HG03159 (cell line): ENCODE results near the gene CEP128.

Experiments used
- ATAC-seq: cut with Tn5 transposase; IDR thresholded peaks from one replicate; pipeline ENCODE4 v1.9.1; 2021; ENCODE audit warnings: mild to moderate bottlenecking, moderate library complexity; ENCODE audit not compliant: unreplicated experiment

Gene CEP128

GRCh38 chr14:80906336-80906735, 35.2 kb downstream of the CEP128 start:
- ATAC-seq: no peak

- ATAC-seq: no peak
Measured at GRCh38 chr14:80902608-80903007, 38.9 kb downstream of the CEP128 start.

DNA sequence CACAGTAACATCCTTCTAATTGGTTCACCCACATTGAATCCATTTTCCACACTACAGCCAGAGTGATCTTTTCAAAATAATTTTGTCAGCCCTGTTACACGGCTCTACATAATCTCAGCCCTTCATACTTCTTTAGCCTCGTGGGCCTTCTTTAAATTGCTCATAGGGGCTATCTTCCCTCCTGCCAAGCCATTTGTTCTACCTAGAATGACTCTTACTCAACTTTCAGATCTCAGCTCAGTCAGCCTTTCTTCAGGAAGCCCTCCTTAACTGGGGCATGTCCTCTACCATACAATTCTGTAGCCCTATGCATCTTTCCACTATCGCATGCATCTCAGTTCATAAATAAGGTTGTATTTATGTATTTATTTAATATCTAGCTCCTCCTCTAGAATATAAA, 39.7 kb downstream of the CEP128 start:
- no peak for ATAC-seq

GRCh38 chr14:80901260-80901659, 40.3 kb downstream of the CEP128 start:
- no peak for ATAC-seq

GRCh38 chr14:80872645-80873044, 68.9 kb downstream of the CEP128 start:
- ATAC-seq: no peak

DNA sequence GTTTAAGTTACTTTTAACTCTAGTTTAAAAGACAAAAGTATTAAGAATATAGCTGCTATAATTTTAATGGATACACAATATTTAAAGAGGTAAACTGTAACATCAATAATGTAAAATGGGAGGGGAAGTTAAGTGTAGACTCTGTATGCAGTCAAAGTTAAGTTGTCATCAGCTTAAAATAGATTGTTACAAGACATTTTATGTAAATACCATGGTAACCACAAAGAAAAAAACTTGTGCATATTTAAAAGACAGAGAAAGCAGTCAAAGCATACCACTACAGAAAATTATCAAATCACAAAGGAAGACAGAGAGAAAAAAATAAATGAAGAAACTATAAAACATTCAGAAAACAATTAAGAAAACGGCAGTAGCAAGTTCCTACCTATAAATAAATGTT, 73.3 kb downstream of the CEP128 start:
- no peak for ATAC-seq

GRCh38 chr14:80867798-80868197, 73.7 kb downstream of the CEP128 start:
- ATAC-seq: no peak

GRCh38 chr14:80867091-80867490, 74.4 kb downstream of the CEP128 start:
- no peak for ATAC-seq

DNA sequence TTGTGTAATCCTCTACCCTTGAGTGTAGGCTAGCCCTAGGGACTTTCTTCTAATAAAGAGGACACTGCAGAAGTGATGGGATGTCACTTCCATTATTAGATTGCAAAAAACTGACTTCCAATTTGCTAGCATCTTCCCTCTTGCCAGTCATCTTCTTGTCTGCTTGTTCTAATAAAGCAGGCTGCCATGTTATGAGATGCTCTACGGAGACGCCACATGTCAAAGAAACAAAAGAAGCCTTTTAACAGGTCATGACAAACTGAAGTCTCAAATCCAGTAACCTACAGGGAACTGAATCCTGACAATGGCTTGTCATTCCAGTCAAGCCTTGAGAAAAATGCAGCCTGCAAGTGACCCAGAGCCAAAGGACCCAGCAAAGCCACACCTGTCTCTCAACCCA, 76.0 kb downstream of the CEP128 start:
- no peak for ATAC-seq

GRCh38 chr14:80862983-80863382, 78.6 kb downstream of the CEP128 start:
- no peak for ATAC-seq

DNA sequence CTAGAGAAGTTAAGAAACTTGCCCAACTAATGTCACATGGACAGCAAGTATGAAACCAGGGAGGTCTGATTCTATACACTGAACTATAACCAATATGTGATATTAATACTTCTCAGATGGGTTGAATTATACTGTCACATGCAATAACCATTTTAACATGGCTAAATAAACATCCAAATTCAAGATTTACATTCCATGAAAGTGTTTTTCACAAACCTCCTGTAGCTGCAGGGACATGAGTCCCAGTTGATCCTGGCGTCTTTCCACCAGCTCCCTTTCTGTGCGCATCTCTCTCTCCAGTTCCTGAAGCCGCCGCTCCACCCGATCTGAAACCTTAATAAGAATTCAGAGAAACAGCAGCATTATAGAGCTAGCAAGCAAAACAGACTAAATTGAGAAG, 79.0 kb downstream of the CEP128 start:
- ATAC-seq: no peak

GRCh38 chr14:80850197-80850814, 91.2 kb downstream of the CEP128 start:
- no peak for ATAC-seq

- no peak for ATAC-seq
Measured at GRCh38 chr14:80847070-80847469, 94.5 kb downstream of the CEP128 start.

- no peak for ATAC-seq
Measured at GRCh38 chr14:80845856-80846255, 95.7 kb downstream of the CEP128 start.

DNA sequence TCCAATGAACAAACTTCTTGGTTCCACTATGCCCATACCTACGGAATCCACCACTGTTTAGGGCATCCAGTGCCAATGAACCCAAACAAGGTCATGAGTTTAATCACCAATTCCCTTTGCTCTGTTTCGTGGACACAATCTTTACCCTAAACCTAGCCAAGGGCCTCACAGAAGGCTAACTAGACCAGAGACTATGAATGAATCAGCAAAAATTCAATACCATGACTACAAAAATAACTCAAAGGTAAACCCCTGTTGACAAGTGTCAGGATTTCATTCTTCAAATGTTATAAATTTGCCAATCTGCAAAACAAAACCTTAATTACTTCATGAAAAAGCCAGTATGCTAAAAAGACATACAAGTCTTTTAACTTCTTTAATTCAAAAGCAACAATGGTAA, 96.7 kb downstream of the CEP128 start:
- no peak for ATAC-seq

DNA sequence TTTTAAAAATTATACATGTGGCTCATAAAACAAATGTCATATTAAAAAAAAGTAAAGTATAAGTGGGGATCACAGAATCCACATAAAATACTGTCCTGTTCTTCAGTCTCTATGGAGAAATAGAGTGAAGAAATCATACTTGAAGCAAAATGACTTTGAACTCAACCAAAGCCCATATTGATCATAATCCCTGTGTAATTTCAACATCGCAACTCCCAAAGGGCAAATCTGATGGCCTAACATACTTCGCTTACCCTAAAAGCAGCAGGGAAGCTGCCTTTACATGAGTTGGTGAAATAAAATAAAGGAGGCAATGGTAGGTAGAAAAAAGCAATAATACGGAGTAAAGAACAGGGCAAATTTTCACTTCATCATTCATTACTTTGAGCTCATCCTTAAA, 101.8 kb downstream of the CEP128 start:
- ATAC-seq: no peak

- ATAC-seq: peak; percentile 65
Measured at GRCh38 chr14:80809663-80810062, 131.9 kb downstream of the CEP128 start.

GRCh38 chr14:80805136-80805535, 136.4 kb downstream of the CEP128 start:
- no peak for ATAC-seq

DNA sequence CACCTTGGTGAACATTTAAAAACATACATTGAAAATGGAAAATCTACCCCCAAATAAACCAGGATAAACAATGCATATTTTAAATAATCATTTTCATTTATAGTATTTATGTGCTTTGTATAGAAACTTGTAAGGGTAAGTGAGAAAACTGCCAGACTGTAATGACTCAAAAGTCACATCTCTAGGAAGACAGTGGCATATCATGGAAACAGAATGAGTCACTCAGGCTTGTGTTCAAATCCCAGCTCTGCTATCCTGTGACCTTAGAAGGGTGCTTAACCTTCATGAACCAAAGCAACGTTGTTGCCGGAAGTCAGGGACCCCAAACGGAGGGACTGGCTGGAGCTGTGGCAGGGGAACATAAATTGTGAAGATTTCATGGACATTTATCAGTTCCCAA, 142.7 kb downstream of the CEP128 start:
- no peak for ATAC-seq

GRCh38 chr14:80798211-80798610, 143.3 kb downstream of the CEP128 start:
- ATAC-seq: no peak

DNA sequence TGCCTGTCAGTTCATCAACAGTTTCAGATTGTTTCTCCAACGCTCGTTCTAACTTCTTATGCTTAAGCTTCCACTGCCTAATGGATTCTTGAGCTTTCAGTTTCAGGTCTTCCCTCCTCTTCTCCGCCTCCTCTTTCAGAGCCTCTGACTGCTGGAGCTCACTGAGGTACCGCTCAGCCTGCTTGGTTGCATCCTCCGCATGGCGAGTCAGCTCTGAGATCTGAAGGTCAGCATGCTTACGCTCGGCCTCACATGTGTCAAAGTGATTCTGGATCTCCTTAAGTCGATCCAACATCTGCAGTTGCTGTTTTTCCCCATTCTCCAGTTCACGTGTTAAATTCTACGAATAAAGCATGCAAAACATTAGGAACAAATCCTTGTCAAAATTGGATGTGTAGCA, 148.8 kb downstream of the CEP128 start:
- no peak for ATAC-seq

DNA sequence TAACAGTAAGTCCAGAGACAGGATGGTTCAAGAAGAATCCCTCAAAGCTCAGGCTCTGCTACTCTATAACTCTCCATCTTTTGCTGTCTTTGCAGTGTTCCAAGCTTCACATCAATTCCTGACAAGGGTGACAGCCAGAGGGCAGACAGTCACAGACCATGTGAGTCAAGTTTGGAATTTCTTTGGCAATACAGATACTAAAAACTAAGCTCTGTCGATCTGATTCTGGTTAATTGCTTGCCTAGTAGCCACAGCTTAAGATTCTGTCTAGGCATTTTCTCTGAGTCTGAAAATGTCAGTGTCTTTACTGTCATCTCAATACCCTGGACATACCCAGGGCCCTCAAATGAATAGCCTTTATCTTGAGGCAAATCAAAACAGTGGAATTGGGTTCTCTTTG, 153.7 kb downstream of the CEP128 start:
- no peak for ATAC-seq

DNA sequence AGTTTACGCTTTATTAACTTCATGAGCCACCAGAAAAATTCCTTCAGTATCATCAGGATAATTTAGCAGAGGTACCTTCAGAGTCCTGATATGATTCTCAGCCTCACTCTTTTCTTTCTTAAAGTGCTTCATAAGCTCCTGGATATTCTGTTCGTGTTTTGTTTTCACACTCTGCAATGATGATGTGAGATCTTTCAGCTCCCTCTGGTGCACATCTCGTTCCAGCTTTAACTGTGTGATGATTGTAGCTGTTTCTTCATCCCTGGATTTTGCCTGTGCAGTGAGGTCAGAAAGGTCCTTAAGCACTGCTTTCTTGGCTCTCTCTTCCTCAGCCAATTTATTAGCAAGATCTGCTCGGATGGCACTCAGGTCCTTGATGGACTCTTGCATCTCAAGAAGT, 156.7 kb downstream of the CEP128 start:
- no peak for ATAC-seq
